ENCODE results near the gene RIMKLB.

DNA sequence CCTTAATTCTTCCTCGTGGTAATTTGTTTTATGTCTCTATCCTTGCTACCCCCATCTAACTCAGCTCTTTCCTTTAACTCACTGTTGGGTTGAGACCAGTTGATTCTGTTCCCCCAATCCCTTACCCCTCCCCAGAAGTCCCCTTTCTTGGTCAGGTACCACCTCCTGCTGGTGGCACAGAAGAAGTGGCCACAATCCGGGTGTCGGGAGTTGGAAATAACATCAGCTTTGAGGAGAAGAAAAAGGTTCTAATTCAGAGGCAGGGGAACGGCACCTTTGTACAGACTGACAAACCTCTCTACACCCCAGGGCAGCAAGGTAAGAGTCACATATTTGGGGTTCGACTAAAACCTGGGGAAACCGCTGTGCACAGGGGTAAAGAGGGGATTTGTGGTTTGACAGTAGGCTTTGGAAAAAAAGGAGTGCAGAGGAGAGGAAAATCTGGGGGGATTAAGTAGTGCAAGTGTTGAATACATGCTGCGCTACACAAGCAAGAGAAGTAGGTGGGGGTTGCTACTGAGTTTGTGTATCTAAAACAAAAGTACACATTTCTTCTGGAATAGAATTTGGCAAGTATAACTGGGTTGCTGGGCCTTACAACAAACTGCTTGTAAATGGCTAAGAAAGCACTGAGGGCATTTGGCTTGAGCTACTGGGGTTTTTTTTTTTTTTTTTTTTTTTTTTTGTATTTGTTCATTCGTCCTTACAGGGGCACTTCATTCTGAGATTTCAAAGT is 125.9 kb downstream of the RIMKLB start:
- TF ChIP-seq MAX (IDR thresholded peaks at IDR 0.05) (no peak), CREB1 (IDR thresholded peaks at IDR 0.05) (no peak), HDAC6 (IDR thresholded peaks at IDR 0.05; ENCODE audit: low read depth, low read length) (no peak), POLR2A (IDR thresholded peaks at IDR 0.05; ENCODE audit: control extremely low read depth in 1 of 2, low read depth in 2 of 2, low read length in 2 of 2) (no peak), KDM1A (IDR thresholded peaks at IDR 0.05; ENCODE audit: borderline replicate concordance, low read length) (no peak)
- TF ChIP-seq, protein P1, sequence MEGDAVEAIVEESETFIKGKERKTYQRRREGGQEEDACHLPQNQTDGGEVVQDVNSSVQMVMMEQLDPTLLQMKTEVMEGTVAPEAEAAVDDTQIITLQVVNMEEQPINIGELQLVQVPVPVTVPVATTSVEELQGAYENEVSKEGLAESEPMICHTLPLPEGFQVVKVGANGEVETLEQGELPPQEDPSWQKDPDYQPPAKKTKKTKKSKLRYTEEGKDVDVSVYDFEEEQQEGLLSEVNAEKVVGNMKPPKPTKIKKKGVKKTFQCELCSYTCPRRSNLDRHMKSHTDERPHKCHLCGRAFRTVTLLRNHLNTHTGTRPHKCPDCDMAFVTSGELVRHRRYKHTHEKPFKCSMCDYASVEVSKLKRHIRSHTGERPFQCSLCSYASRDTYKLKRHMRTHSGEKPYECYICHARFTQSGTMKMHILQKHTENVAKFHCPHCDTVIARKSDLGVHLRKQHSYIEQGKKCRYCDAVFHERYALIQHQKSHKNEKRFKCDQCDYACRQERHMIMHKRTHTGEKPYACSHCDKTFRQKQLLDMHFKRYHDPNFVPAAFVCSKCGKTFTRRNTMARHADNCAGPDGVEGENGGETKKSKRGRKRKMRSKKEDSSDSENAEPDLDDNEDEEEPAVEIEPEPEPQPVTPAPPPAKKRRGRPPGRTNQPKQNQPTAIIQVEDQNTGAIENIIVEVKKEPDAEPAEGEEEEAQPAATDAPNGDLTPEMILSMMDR (IDR thresholded peaks at IDR 0.05; ENCODE audit: control extremely low read depth in 1 of 3, insufficient read depth in 1 of 3, low read depth in 1 of 3, low read length in 3 of 3): peak; percentile 81 to 93 (median 89)

All from H1 (cell line).